Activated CD4-positive, alpha-beta T cell treated with anti-CD3 and anti-CD28 coated beads, Interleukin-2, amount 10 ng/mL, durations not matched to agents 7 days and 5 days (primary cell): ENCODE results near the gene ACOT9. TPM values are rescaled to one million over a fixed set of nuclear protein-coding genes. Genes with fewer than 3 reads are reported as not detected.
"Not testable (repeated sequence)": the region's sequence is repeated elsewhere in the genome, so short reads cannot be mapped to it uniquely, and the experiment has no call there.

Experiments
- CTCF ChIA-PET: fragments of 350-600 bp; sonication (Branson Sonifier 250); formaldehyde crosslinking; loops from one replicate; lab custom pipeline; 2021; ENCODE audit warnings: antibody characterized with exemption; lab: Charles Lee
- POLR2A ChIA-PET: fragments of 350-600 bp; sonication (Branson Sonifier 250); formaldehyde crosslinking; loops from one replicate; lab custom pipeline; 2021; ENCODE audit warnings: antibody characterized with exemption; lab: Charles Lee
- DNase-seq: peaks from one replicate; pipeline ENCODE4 v3.0.0-alpha.2; 2020
- H3K27ac Mint-ChIP-seq: one replicate; pipeline ENCODE4 v1.8.0; 2021; ENCODE audit warnings: mild to moderate bottlenecking, moderate library complexity, mixed read lengths
- H3K27me3 Mint-ChIP-seq: one replicate; pipeline ENCODE4 v1.8.0; 2021; ENCODE audit warnings: mixed read lengths
- H3K36me3 Mint-ChIP-seq: one replicate; pipeline ENCODE4 v1.8.0; 2021; ENCODE audit warnings: low read depth, mixed read lengths
- H3K4me1 Mint-ChIP-seq: one replicate; pipeline ENCODE4 v1.8.0; 2021; ENCODE audit warnings: mixed read lengths
- H3K4me3 Mint-ChIP-seq: one replicate; pipeline ENCODE4 v1.8.0; 2021; ENCODE audit warnings: mild to moderate bottlenecking, moderate library complexity, mixed read lengths
- H3K9me3 Mint-ChIP-seq: one replicate; pipeline ENCODE4 v1.8.0; 2021; ENCODE audit warnings: mixed read lengths
- total RNA-seq, 2 experiments: library from RNA; stranded (reverse); gene quantifications; one replicate each; pipeline ENCODE4 v1.2.3, GENCODE V29; 2021

The ACOT9 gene
- total RNA-seq, 2 experiments from 2014 or later = 21.5 to 23.4 TPM

DNA sequence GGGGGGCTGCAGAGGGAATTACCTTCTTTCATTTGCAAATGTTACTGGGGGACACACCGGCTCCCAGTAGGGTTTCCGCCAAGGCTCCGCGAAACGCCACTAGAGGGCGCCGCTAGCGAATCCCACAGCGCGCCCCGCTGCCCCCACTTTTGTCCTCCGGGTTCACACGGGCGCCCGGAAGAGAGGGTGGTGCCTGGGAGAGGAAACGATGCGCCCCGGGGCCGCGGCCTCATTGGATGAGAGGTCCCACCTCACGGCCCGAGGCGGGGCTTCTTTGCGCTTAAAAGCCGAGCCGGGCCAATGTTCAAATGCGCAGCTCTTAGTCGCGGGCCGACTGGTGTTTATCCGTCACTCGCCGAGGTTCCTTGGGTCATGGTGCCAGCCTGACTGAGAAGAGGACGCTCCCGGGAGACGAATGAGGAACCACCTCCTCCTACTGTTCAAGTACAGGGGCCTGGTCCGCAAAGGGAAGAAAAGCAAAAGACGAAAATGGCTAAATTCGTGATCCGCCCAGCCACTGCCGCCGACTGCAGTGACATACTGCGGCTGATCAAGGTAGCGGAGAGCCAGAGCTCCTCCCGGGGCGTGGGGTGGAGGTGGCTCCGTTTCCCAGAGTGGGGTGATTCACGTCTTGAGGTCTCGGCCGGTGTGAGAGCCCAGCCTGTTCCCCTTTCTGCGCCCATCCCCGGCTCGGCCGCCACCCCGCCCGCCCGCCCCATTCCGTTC lies 40.0 kb upstream of the ACOT9 start, which contains the start of gene SAT1:
SAT1 (plus strand) TSS at position 311 of the 726 bp plus-strand sequence; CDS start at position 490, 179 bp downstream.
- Mint-ChIP-seq H3K27ac (peak within 1 kb of the TSS; percentile 98), H3K4me3 (peak within 1 kb of the TSS; percentile 95), H3K27me3 (no peaks in the 10 kb centered on the region), H3K9me3 (no peaks in the 10 kb centered on the region), H3K4me1 (peaks cover 36% of the 10 kb centered on the region), H3K36me3 (peaks cover 25% of the 10 kb centered on the region)
- ChIA-PET CTCF (interaction anchor here (0.5 to 2.7 kb wide), 12 partner anchors 10 to 272 kb away, joined by 3 to 16 read pairs (median 4); partner anchors contain the start of gene EIF2S3), POLR2A (interaction anchor here (1.0 to 1.9 kb wide), 3 partner anchors 10 to 271 kb away, joined by 6 to 10 read pairs (median 9); no protein-coding TSS in a partner anchor)
- peak; percentile 94 for DNase-seq

DNA sequence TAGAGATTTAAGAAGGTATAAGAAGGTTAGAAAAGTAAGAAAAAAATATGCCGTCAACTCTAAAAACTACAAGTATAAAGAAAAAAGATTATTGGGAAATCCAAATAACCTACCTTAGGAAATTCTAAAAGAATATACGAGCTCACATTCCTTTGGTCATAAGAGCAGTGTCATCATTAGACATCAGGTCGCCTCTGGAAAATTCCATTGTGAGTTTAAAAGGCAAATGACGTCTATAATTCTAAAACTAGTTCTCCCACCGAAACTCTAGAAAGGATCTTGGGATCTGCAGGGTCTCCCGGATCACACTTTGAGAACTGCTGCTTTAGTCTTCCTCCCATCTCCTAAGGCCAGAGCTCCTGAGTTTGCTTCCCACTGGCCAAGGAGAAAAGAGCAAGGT lies 39.4 kb upstream of the ACOT9 start:
- Mint-ChIP-seq H3K4me3 (peak overlapping the region; percentile 95), H3K9me3 (no peaks in the 10 kb centered on the region), H3K27ac (peak overlapping the region; percentile 98), H3K4me1 (peaks cover 36% of the 10 kb centered on the region), H3K36me3 (peaks cover 25% of the 10 kb centered on the region), H3K27me3 (no peaks in the 10 kb centered on the region)
- ChIA-PET CTCF (interaction anchor here (0.8 to 2.7 kb wide), 9 partner anchors 9 to 272 kb away, joined by 3 to 16 read pairs (median 6); partner anchors contain the start of gene EIF2S3), POLR2A (interaction anchor here (1.0 to 1.9 kb wide), 3 partner anchors 9 to 271 kb away, joined by 6 to 10 read pairs (median 9); no protein-coding TSS in a partner anchor)
- DNase-seq = no peak

DNA sequence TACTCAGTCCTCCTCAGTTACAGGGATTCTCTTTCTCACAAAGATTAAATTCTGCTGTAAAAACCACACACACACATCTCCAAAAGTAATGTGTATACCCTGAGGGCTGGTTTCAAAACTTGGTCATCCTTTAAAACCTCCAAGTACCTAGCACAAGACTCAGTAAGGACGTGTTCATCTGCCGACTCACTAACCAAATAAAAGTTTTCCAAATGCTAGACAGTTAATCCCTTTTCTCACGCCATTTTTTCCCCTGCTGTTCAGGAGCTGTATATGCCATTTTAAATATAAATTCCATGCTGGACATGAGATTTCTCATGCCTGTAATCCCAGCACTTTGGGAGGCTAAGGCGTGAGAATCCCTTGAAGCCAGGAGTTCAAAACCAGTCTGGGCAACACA lies 35.9 kb upstream of the ACOT9 start:
- CTCF ChIA-PET = interaction anchor here (0.6 to 1.2 kb wide), 3 partner anchors 7 to 123 kb away, joined by 4 read pairs; no protein-coding TSS in a partner anchor
- H3K27ac Mint-ChIP-seq = no peak overlapping the region
- H3K9me3 Mint-ChIP-seq = no peaks in the 10 kb centered on the region
- POLR2A ChIA-PET = no interaction called here
- peaks cover 23% of the 10 kb centered on the region for H3K4me1 Mint-ChIP-seq
- no peak overlapping the region for H3K4me3 Mint-ChIP-seq
- no peaks in the 10 kb centered on the region for H3K27me3 Mint-ChIP-seq
- no peak for DNase-seq
- H3K36me3 Mint-ChIP-seq = peaks cover 7% of the 10 kb centered on the region

DNA sequence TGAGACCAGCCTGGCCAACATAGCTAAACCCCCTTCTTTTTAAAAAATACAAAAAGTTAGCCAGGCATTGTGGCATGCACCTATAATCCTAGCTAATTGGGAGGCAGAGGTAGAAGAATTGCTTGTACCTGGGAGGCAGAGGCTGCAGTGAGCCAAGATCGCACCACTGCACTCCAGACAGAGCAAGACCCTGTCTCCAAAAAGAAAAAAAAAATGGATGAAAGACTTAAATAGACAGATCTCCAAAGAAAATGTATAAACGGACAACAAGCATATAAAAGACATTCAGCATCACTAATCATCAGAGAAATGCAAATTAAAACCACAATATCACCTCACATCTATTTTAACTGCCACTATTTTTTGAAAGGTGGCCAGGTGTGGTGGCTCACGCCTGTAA lies 33.3 kb upstream of the ACOT9 start:
- no peak for DNase-seq
- H3K9me3 Mint-ChIP-seq = no peaks in the 10 kb centered on the region
- H3K4me1 Mint-ChIP-seq = peaks cover 30% of the 10 kb centered on the region
- H3K36me3 Mint-ChIP-seq = peaks cover 4% of the 10 kb centered on the region
- no peak overlapping the region for H3K4me3 Mint-ChIP-seq
- ChIA-PET POLR2A (no interaction called here), CTCF (interaction anchor here (0.7 to 1.0 kb wide), 2 partner anchors 14 to 278 kb away, joined by 3 to 5 read pairs; partner anchors contain the start of gene EIF2S3)
- H3K27ac Mint-ChIP-seq = no peak overlapping the region
- H3K27me3 Mint-ChIP-seq = no peaks in the 10 kb centered on the region

DNA sequence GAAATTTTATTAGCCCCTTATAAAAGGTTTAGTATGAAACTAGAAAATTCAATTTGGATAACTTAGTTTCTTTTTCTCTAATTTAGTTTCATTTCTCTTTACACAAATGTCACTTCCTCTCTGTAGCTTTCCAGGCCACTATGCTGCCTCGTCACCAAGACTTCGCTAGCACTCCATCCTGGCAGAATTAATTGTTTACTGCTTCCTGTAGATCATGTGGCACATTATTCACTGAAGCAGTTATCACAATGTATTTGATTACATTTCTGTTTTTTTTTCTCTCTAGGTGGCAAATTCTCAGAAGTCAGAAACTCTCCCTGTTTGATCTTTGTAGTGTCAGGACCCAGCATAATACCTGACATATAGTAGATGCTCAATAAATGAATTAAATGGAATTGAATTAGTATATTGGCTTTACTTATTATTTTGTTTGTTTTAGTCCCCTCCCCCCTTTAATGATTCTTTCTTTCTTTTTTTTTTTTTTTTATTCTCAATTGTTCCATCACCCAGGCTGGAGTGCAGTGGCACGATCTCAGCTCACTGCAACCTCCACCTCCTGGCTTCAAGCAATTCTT lies 30.6 kb upstream of the ACOT9 start:
- Mint-ChIP-seq H3K4me1 (peaks cover 34% of the 10 kb centered on the region), H3K27ac (peak overlapping the region; percentile 98), H3K27me3 (no peaks in the 10 kb centered on the region), H3K36me3 (peaks cover 4% of the 10 kb centered on the region), H3K4me3 (peak overlapping the region; percentile 57), H3K9me3 (no peaks in the 10 kb centered on the region)
- POLR2A ChIA-PET = interaction anchor here (0.6 to 1.3 kb wide), 2 partner anchors 9 to 48 kb away, joined by 6 to 10 read pairs; partner anchors contain the start of gene SAT1
- DNase-seq = peak; percentile 65
- CTCF ChIA-PET = interaction anchor here (0.6 to 2.0 kb wide), 7 partner anchors 9 to 281 kb away, joined by 3 to 12 read pairs (median 4); partner anchors contain the start of genes EIF2S3 and SAT1

DNA sequence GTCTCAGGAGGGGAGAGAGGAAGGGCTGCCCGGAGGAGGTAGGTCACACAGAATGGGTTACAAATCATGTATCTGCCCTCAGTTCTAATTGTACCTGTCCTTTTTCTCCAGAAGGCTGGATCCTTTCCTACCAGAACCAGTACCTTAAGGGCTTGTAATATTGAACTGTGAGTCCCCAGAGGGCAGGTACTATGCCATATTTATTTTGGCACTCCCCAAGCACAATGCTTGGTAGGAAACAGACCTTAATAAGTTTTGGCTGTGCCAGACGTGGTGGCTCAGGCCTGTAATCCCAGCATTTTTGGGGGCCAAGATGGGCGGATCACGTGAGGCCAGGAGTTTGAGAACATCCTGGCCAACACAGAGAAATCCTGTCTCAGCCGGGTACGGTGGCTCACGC lies 28.0 kb upstream of the ACOT9 start:
- H3K27me3 Mint-ChIP-seq, H3K9me3 Mint-ChIP-seq, DNase-seq, H3K4me3 Mint-ChIP-seq, POLR2A ChIA-PET, H3K27ac Mint-ChIP-seq, H3K36me3 Mint-ChIP-seq: not testable (repeated sequence)
- H3K4me1 Mint-ChIP-seq = peaks cover 42% of the 10 kb centered on the region
- CTCF ChIA-PET = interaction anchor here (0.9 kb wide), 1 partner anchor 10 kb away, joined by 4 read pairs; no protein-coding TSS in a partner anchor

DNA sequence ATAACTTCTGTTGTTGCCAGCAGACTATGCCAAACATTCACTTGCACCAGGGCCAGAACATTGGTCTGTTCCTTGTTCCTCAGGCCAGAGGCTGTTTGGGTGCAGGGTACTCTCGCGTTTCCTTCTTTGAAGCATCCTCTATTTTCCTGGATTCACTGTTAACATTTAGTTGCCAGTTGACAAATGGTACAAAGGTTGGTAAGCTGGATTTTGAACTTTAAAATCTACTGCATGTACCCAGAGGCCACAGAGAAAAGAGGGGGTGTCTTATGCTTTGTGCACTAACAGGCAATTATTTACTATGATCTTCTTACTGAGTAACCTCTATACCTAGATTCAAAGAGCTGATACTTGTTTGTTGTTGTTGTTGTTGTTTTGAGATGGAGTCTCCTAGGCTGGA lies 27.1 kb upstream of the ACOT9 start:
- Mint-ChIP-seq H3K4me3 (no peak overlapping the region), H3K27ac (peak overlapping the region; percentile 31), H3K9me3 (no peaks in the 10 kb centered on the region), H3K36me3 (peaks cover 4% of the 10 kb centered on the region), H3K4me1 (peaks cover 45% of the 10 kb centered on the region), H3K27me3 (no peaks in the 10 kb centered on the region)
- CTCF ChIA-PET = interaction anchor here (0.5 to 1.2 kb wide), 4 partner anchors 11 to 261 kb away, joined by 3 to 4 read pairs (median 4); no protein-coding TSS in a partner anchor
- DNase-seq = no peak
- POLR2A ChIA-PET = no interaction called here

DNA sequence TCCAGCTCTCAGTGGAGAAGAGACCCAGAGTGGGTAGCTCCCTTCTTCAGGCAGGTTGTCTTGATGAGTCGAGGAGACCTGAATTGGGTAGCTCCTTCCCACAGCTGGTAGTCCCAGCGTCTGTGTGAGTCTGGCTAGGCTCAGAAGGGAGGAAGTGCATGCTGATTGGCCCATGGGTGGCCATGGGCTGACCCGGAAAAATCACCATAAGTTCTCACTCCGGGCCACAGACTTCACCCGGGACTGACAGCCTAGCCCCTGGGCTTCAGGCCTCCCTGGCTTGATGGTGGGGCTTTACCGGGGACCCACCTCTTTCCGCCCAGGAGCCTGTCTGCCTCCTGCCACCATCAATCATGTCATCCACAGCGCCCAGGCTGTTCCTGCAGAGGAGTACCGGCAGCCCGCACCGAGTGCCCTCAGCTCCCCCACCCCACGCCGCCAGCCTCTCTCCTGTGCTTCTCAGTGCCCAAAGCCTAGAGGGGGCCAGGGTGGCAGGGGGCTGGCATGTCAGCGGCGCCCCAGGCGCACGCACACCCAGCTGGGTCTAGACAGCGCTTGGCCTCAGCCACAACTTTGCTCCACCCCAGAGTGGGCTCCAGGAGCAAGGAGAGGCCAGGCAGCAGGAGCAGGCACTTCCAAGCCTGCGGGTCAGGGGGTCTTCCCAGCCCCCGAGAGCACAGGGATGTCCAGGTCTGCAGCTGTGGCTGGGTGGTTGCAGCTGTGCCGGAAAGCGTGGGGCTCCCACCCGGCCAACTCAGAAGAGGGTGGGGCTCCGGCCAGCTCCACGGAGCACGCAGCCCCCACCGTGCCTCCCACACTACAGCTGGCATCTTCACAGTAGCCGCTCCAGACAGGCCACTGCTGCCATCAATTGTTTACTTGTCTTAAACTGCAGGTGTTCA lies 23.8 kb upstream of the ACOT9 start:
- H3K9me3 Mint-ChIP-seq = no peaks in the 10 kb centered on the region
- H3K36me3 Mint-ChIP-seq = no peaks in the 10 kb centered on the region
- peaks cover 25% of the 10 kb centered on the region for H3K4me1 Mint-ChIP-seq
- no peaks in the 10 kb centered on the region for H3K27me3 Mint-ChIP-seq
- peak overlapping the region; percentile 89 for H3K27ac Mint-ChIP-seq
- POLR2A ChIA-PET = no interaction called here
- peak; percentile 50 for DNase-seq
- CTCF ChIA-PET = interaction anchor here (0.8 to 2.8 kb wide), 3 partner anchors 15 to 140 kb away, joined by 3 to 14 read pairs (median 4); partner anchors contain the start of gene SAT1
- H3K4me3 Mint-ChIP-seq = peak overlapping the region; percentile 75

DNA sequence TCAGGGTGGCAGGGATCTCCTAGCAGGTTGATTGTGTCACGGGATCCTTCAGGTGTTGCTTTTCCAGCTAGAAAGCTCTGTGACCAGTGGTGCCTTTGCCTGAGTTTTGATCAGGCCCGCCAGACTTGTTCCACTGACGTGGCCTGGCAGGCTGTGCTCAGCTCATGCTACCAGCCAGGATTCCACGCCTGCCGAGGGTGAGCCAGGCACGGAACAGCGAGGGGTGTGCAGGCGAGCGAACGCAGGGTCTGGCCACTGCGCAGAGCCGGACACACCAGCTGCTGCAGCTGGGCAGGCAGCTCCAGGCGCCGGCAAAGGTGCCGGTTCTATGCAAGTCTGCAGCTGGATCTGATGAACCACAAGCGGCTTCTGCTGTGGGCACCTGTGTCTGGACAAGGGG lies 22.8 kb upstream of the ACOT9 start:
- Mint-ChIP-seq H3K36me3 (no peaks in the 10 kb centered on the region), H3K27me3 (no peaks in the 10 kb centered on the region), H3K27ac (no peak overlapping the region), H3K4me3 (no peak overlapping the region), H3K9me3 (no peaks in the 10 kb centered on the region), H3K4me1 (peaks cover 24% of the 10 kb centered on the region)
- CTCF ChIA-PET = interaction anchor here (1.0 to 1.5 kb wide), 3 partner anchors 9 to 141 kb away, joined by 3 to 4 read pairs (median 3); partner anchors contain the start of gene SAT1
- POLR2A ChIA-PET = interaction anchor here (0.6 kb wide), 1 partner anchor 136 kb away, joined by 3 read pairs; no protein-coding TSS in a partner anchor
- no peak for DNase-seq

DNA sequence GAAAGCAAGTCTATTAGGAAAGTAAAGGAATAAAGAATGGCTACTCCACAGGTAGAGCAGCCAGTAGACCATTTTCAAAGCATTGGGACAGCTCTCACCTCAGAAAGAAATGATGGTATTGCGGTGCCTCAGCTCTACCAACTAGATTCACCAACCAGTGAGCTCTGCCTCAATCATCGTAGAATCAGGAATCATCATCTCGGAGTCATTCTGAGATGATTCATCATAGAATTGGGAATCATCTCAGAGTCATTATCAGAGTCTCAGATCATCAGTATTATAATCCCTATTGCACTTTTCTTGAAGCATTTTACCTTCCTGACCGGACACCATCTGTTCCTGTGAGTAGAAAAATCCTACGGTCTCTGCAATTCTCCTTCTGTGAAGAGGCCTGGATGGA lies 22.4 kb upstream of the ACOT9 start:
- ChIA-PET POLR2A (interaction anchor here (0.6 kb wide), 1 partner anchor 136 kb away, joined by 3 read pairs; no protein-coding TSS in a partner anchor), CTCF (interaction anchor here (1.0 to 1.3 kb wide), 2 partner anchors 8 to 17 kb away, joined by 3 to 4 read pairs; partner anchors contain the start of gene SAT1)
- H3K27ac Mint-ChIP-seq = no peak overlapping the region

DNA sequence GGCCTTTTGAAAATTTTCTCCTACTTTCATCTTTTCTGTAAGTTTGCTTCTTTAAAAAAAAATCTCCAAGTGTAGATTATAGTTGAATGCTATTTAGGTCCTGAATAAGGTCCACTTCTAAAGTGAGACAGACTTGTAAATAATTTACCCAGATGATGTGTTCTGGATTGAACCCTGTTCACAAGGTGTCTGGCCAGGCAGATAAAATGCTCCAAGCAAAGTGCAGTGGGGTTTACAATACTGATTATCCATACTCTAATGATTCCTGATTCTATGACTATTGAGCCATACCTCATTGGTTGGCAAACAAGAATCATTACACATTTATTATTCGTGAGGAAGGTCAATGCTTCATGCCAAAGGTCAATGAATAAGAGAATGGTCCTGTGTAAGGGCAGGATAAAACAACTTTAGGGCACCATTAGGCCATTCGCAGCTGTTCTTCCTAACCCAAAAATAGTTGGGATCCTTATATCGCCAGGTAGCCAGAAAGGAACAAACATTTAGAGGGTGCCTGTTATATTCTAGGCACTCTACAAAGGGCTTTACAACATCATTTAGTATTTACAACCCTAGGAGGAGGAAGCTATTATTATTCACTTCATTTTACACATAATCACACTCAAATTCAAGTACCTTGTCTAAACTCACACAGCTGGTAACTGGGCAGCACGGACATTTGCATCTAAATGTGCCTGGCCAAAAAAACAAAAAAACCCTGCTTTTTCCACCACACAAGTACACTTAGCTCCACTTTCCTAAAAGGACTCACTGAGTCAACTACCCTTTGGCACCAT lies 21.3 kb upstream of the ACOT9 start:
- ChIA-PET POLR2A (no interaction called here), CTCF (interaction anchor here (1.3 kb wide), 1 partner anchor 7 kb away, joined by 3 read pairs; no protein-coding TSS in a partner anchor)
- Mint-ChIP-seq H3K9me3 (no peaks in the 10 kb centered on the region), H3K27me3 (no peaks in the 10 kb centered on the region), H3K27ac (no peak overlapping the region), H3K4me3 (no peak overlapping the region), H3K36me3 (no peaks in the 10 kb centered on the region), H3K4me1 (peaks cover 18% of the 10 kb centered on the region)
- DNase-seq = no peak

More for the DNA sequence above, 22.4 kb upstream of the ACOT9 start:
- no peaks in the 10 kb centered on the region for H3K36me3 Mint-ChIP-seq
- peaks cover 23% of the 10 kb centered on the region for H3K4me1 Mint-ChIP-seq
- H3K27me3 Mint-ChIP-seq = no peaks in the 10 kb centered on the region
- no peak for DNase-seq
- H3K9me3 Mint-ChIP-seq = no peaks in the 10 kb centered on the region
- H3K4me3 Mint-ChIP-seq = no peak overlapping the region
